Measurements from ENCODE around the gene CES2. TPM values are rescaled to one million over a fixed set of nuclear protein-coding genes. Genes with fewer than 3 reads are reported as not detected.

Gene CES2
- total and polyA plus RNA-seq, 9 of the 15 experiments (the other 6 are each of a cell fraction or from before 2014, with no cell fraction given): 2.2 to 37.9 (median 24.4) TPM

GRCh38 chr16:66891797-66892196 lies 43.5 kb upstream of the CES2 start:
- Histone ChIP-seq H3K4me1 (replicated peaks in 1 of 2; ENCODE audit: control insufficient read depth in 2 of 2, insufficient read depth in 2 of 2, low read length in 2 of 2) (peaks cover 7 to 8% of the 10 kb centered on the region in 2 experiments; a peak in 3 of 5 replicates), H4K20me1 (replicated peaks; ENCODE audit: control insufficient read depth, insufficient read depth, low read length) (no peaks in the 10 kb centered on the region), H3K4me3 (no peak overlapping the region), H3K36me3 (ENCODE audit: control insufficient read depth, insufficient read depth, low read length) (peaks cover 29% of the 10 kb centered on the region; the same call in 2 of the 3 replicates), H3K79me2 (ENCODE audit: control insufficient read depth, insufficient read depth, low read length) (no peaks in the 10 kb centered on the region), H3K9ac (ENCODE audit: insufficient read depth in 1 of 2, low read depth in 2 of 2, low read length in 2 of 2) (no peak overlapping the region; a peak in 1 of 4 replicates), H3K9me3 (replicated peaks; ENCODE audit: control insufficient read depth, insufficient read depth, low read depth, low read length) (no peaks in the 10 kb centered on the region), H2AFZ (ENCODE audit: low read depth, low read length) (no peak overlapping the region), H3K27me3 (ENCODE audit: control insufficient read depth in 2 of 2, insufficient read depth in 2 of 2, low read length in 2 of 2) (no peaks in the 10 kb centered on the region), H3K27ac (ENCODE audit: extremely low read depth, low read depth, low read length) (no peak overlapping the region), H3K4me2 (ENCODE audit: insufficient read depth, low read length) (no peak overlapping the region), H3K9me1 (ENCODE audit: control insufficient read depth, insufficient read depth, low read length) (no peaks in the 10 kb centered on the region)
- DNase-seq (ENCODE audit: extremely low read depth in 1 of 4, low spot score in 3 of 4) (no peak), ATAC-seq (no peak), FAIRE-seq (no peak)
- BruUV-seq (replicated peaks): no TSS peak
- in situ Hi-C loops (cut with MboI) (no loop called here), intact Hi-C loops (cut with micrococcal nuclease) (no loop called here)
- WGBS (ENCODE audit: insufficient coverage, low coverage, missing lambda C conversion rate): 79% methylated on average over 6 of the region's 6 CpGs
- POLR2A ChIA-PET: interaction anchor here (0.6 kb wide), 1 partner anchor 354 kb away, joined by 3 read pairs; no protein-coding TSS in a partner anchor
- TF ChIP-seq ZNF740 (CRISPR knock-in tag; IDR thresholded peaks at IDR 0.05) (0 out of 2 replicates have a peak, but pooled peaks have one; percentile 46), ZNF740 (tag; IDR thresholded peaks at IDR 0.05) (no peak), E2F4 (CRISPR knock-in tag; IDR thresholded peaks at IDR 0.05; ENCODE audit: low read depth) (no peak), KLF6 (CRISPR knock-in tag; IDR thresholded peaks at IDR 0.05; ENCODE audit: borderline replicate concordance) (no peak)
- CTCF ChIA-PET (ENCODE audit: low intra/inter-chr PET ratio): interaction anchor here (0.6 kb wide), 1 partner anchor 110 kb away, joined by 3 read pairs; no protein-coding TSS in a partner anchor
